GM19328 (cell line): Measurements from ENCODE around the gene CAMK1D.

ENCODE experiments used
- ATAC-seq: cut with Tn5 transposase; IDR thresholded peaks from one replicate; pipeline ENCODE4 v1.9.1; 2021; ENCODE audit warnings: mild to moderate bottlenecking, moderate library complexity; ENCODE audit not compliant: unreplicated experiment

Gene CAMK1D

GRCh38 chr10:12642036-12642435 is 292.7 kb downstream of the CAMK1D start:
- ATAC-seq = no peak

GRCh38 chr10:12643279-12643678 is 293.9 kb downstream of the CAMK1D start:
- no peak for ATAC-seq

- no peak for ATAC-seq
Measured at GRCh38 chr10:12644380-12645144, 295.2 kb downstream of the CAMK1D start.

GRCh38 chr10:12645449-12645848 is 296.1 kb downstream of the CAMK1D start:
- ATAC-seq = no peak

GRCh38 chr10:12649012-12649584 is 299.8 kb downstream of the CAMK1D start:
- no peak for ATAC-seq

- ATAC-seq = no peak
Measured at GRCh38 chr10:12650122-12650521, 300.8 kb downstream of the CAMK1D start.

- no peak for ATAC-seq
Measured at GRCh38 chr10:12650538-12651298, 301.4 kb downstream of the CAMK1D start.

GRCh38 chr10:12655940-12656339 is 306.6 kb downstream of the CAMK1D start:
- no peak for ATAC-seq

GRCh38 chr10:12656518-12657142 is 307.3 kb downstream of the CAMK1D start:
- no peak for ATAC-seq

GRCh38 chr10:12657489-12657888 is 308.1 kb downstream of the CAMK1D start:
- ATAC-seq = no peak

- ATAC-seq = no peak
Measured at GRCh38 chr10:12658526-12658925, 309.2 kb downstream of the CAMK1D start.

- ATAC-seq = no peak
Measured at GRCh38 chr10:12659706-12660105, 310.4 kb downstream of the CAMK1D start.

GRCh38 chr10:12660812-12661211 is 311.5 kb downstream of the CAMK1D start:
- no peak for ATAC-seq

- ATAC-seq = no peak
Measured at GRCh38 chr10:12661671-12662070, 312.3 kb downstream of the CAMK1D start.

- ATAC-seq = no peak
Measured at GRCh38 chr10:12663863-12664262, 314.5 kb downstream of the CAMK1D start.

GRCh38 chr10:12665501-12665900 is 316.2 kb downstream of the CAMK1D start:
- no peak for ATAC-seq

GRCh38 chr10:12667052-12667451 is 317.7 kb downstream of the CAMK1D start:
- ATAC-seq = no peak

- no peak for ATAC-seq
Measured at GRCh38 chr10:12668634-12669033, 319.3 kb downstream of the CAMK1D start.

GRCh38 chr10:12670004-12670403 is 320.7 kb downstream of the CAMK1D start:
- ATAC-seq = no peak

GRCh38 chr10:12675186-12675585 is 325.8 kb downstream of the CAMK1D start:
- no peak for ATAC-seq

GRCh38 chr10:12679636-12680035 is 330.3 kb downstream of the CAMK1D start:
- no peak for ATAC-seq
